Measurements from ENCODE around the gene FGF11. TPM values are rescaled to one million over a fixed set of nuclear protein-coding genes. Genes with fewer than 3 reads are reported as not detected.

Gene FGF11
- total RNA-seq, 2 donors from 2014 or later = 1.2 to 1.6 TPM

- intact Hi-C loops (cut with DNase I) = no loop called here
- H3K27ac ChIP-seq = no peak overlapping the region
- no peaks in the 10 kb centered on the region for H3K4me1 ChIP-seq
- no peak overlapping the region for H3K4me3 ChIP-seq
- H3K9ac ChIP-seq (ENCODE audit: low read depth in 2 of 2, low read length in 2 of 2) = no peak overlapping the region
- no peaks in the 10 kb centered on the region for H3K27me3 ChIP-seq
- no peak for TF ChIP-seq CTCF (IDR thresholded peaks at IDR 0.05)
- no peaks in the 10 kb centered on the region for H3K9me3 ChIP-seq
- no peak for DNase-seq
- H3K36me3 ChIP-seq = no peaks in the 10 kb centered on the region
These were observed 28.5 kb upstream of the FGF11 start for GRCh38 chr17:7410634-7411426.

GRCh38 chr17:7411427-7411750 lies 27.9 kb upstream of the FGF11 start:
- TF ChIP-seq CTCF (IDR thresholded peaks at IDR 0.05) = no peak
- DNase-seq = no peak
- no peaks in the 10 kb centered on the region for H3K36me3 ChIP-seq
- H3K27ac ChIP-seq = no peak overlapping the region
- H3K4me1 ChIP-seq = no peaks in the 10 kb centered on the region
- no peak overlapping the region for H3K4me3 ChIP-seq
- intact Hi-C loops (cut with DNase I) = no loop called here
- no peaks in the 10 kb centered on the region for H3K27me3 ChIP-seq
- H3K9ac ChIP-seq (ENCODE audit: low read depth in 2 of 2, low read length in 2 of 2) = no peak overlapping the region
- no peaks in the 10 kb centered on the region for H3K9me3 ChIP-seq

GRCh38 chr17:7413346-7413985 lies 25.8 kb upstream of the FGF11 start:
- H3K9ac ChIP-seq (ENCODE audit: low read depth in 2 of 2, low read length in 2 of 2) = no peak overlapping the region
- no peaks in the 10 kb centered on the region for H3K36me3 ChIP-seq
- H3K27me3 ChIP-seq = no peaks in the 10 kb centered on the region
- H3K9me3 ChIP-seq = no peaks in the 10 kb centered on the region
- no peak overlapping the region for H3K4me3 ChIP-seq
- H3K4me1 ChIP-seq = no peaks in the 10 kb centered on the region
- H3K27ac ChIP-seq = no peak overlapping the region
- intact Hi-C loops (cut with DNase I) = no loop called here
- no peak for TF ChIP-seq CTCF (IDR thresholded peaks at IDR 0.05)
- DNase-seq = no peak

GRCh38 chr17:7414837-7415236 lies 24.5 kb upstream of the FGF11 start:
- no peaks in the 10 kb centered on the region for H3K4me1 ChIP-seq
- intact Hi-C loops (cut with DNase I) = no loop called here
- H3K27me3 ChIP-seq = no peaks in the 10 kb centered on the region
- H3K36me3 ChIP-seq = no peaks in the 10 kb centered on the region
- H3K4me3 ChIP-seq = no peak overlapping the region
- no peaks in the 10 kb centered on the region for H3K9me3 ChIP-seq
- H3K27ac ChIP-seq = no peak overlapping the region
- H3K9ac ChIP-seq (ENCODE audit: low read depth in 2 of 2, low read length in 2 of 2) = no peak overlapping the region
- no peak for DNase-seq
- no peak for TF ChIP-seq CTCF (IDR thresholded peaks at IDR 0.05)

GRCh38 chr17:7415784-7416183 lies 23.5 kb upstream of the FGF11 start:
- DNase-seq = no peak
- no peaks in the 10 kb centered on the region for H3K36me3 ChIP-seq
- H3K27me3 ChIP-seq = no peaks in the 10 kb centered on the region
- TF ChIP-seq CTCF (IDR thresholded peaks at IDR 0.05) = no peak
- no peaks in the 10 kb centered on the region for H3K9me3 ChIP-seq
- H3K9ac ChIP-seq (ENCODE audit: low read depth in 2 of 2, low read length in 2 of 2) = no peak overlapping the region
- no peak overlapping the region for H3K27ac ChIP-seq
- H3K4me1 ChIP-seq = no peaks in the 10 kb centered on the region
- intact Hi-C loops (cut with DNase I) = no loop called here
- no peak overlapping the region for H3K4me3 ChIP-seq

Measured in colonic mucosa (tissue), 4 donors.